ENCODE data around the gene MASTL.
"Not testable (repeated sequence)": the region's sequence is repeated elsewhere in the genome, so short reads cannot be mapped to it uniquely, and the experiment has no call there.

The MASTL gene

GRCh38 chr10:27155066-27155754 is at the start of gene MASTL:
MASTL (plus strand) TSS chr10:27155352; CDS start chr10:27155427, 75 bp downstream.
- no peak for FAIRE-seq

GRCh38 chr10:27108165-27108564 is 47.0 kb upstream of the MASTL start:
- no peak for FAIRE-seq

- no peak for FAIRE-seq
Measured at GRCh38 chr10:27134371-27134770, 20.8 kb upstream of the MASTL start.

- FAIRE-seq, result no peak
Measured at GRCh38 chr10:27138277-27138676, 16.9 kb upstream of the MASTL start.

- no peak for FAIRE-seq
Measured at GRCh38 chr10:27143686-27144085, 11.5 kb upstream of the MASTL start.

GRCh38 chr10:27145937-27146336 is 9.2 kb upstream of the MASTL start:
- FAIRE-seq, result no peak

- no peak for FAIRE-seq
Measured at GRCh38 chr10:27147701-27148100, 7.5 kb upstream of the MASTL start.

GRCh38 chr10:27150261-27150660 is 4.9 kb upstream of the MASTL start:
- FAIRE-seq, result no peak

GRCh38 chr10:27152687-27153086 is 2.5 kb upstream of the MASTL start:
- FAIRE-seq, result no peak

GRCh38 chr10:27153329-27153728 is 1.8 kb upstream of the MASTL start:
- peak; percentile 43 for FAIRE-seq

GRCh38 chr10:27153845-27154193 is 1.3 kb upstream of the MASTL start:
- FAIRE-seq, result no peak

- not testable (repeated sequence) for FAIRE-seq
Measured at GRCh38 chr10:27156566-27156965, 1.4 kb downstream of the MASTL start.

GRCh38 chr10:27157150-27157549 is 2.0 kb downstream of the MASTL start:
- no peak for FAIRE-seq

GRCh38 chr10:27158421-27158820 is 3.3 kb downstream of the MASTL start:
- no peak for FAIRE-seq

- no peak for FAIRE-seq
Measured at GRCh38 chr10:27169849-27170248, 14.7 kb downstream of the MASTL start.

- no peak for FAIRE-seq
Measured at GRCh38 chr10:27188259-27188658, 33.1 kb downstream of the MASTL start.

- no peak for FAIRE-seq
Measured at GRCh38 chr10:27188897-27189296, 33.7 kb downstream of the MASTL start.

- FAIRE-seq, result no peak
Measured at GRCh38 chr10:27190508-27190907, 35.4 kb downstream of the MASTL start.

GRCh38 chr10:27192284-27192683 is 37.1 kb downstream of the MASTL start:
- FAIRE-seq, result no peak

- no peak for FAIRE-seq
Measured at GRCh38 chr10:27197980-27198620, 42.9 kb downstream of the MASTL start.

GRCh38 chr10:27203806-27204205 is 48.7 kb downstream of the MASTL start:
- FAIRE-seq, result no peak

GRCh38 chr10:27207350-27207749 is 52.2 kb downstream of the MASTL start:
- no peak for FAIRE-seq

GRCh38 chr10:27223964-27224363 is 68.8 kb downstream of the MASTL start:
- no peak for FAIRE-seq

GRCh38 chr10:27225011-27225590 is 69.9 kb downstream of the MASTL start:
- FAIRE-seq, result no peak
